DMS114 treated with DMSO at 0.1 percent for 48 hours (cell line): ENCODE measurements around the gene TNS1.
"Not testable (repeated sequence)": the region's sequence is repeated elsewhere in the genome, so short reads cannot be mapped to it uniquely, and the experiment has no call there.

Experiments used
- DNase-seq: peaks from one replicate; lab custom pipeline; 2025; ENCODE audit not compliant: unreplicated experiment; lab: John Stamatoyannopoulos, UW

Gene TNS1

DNA sequence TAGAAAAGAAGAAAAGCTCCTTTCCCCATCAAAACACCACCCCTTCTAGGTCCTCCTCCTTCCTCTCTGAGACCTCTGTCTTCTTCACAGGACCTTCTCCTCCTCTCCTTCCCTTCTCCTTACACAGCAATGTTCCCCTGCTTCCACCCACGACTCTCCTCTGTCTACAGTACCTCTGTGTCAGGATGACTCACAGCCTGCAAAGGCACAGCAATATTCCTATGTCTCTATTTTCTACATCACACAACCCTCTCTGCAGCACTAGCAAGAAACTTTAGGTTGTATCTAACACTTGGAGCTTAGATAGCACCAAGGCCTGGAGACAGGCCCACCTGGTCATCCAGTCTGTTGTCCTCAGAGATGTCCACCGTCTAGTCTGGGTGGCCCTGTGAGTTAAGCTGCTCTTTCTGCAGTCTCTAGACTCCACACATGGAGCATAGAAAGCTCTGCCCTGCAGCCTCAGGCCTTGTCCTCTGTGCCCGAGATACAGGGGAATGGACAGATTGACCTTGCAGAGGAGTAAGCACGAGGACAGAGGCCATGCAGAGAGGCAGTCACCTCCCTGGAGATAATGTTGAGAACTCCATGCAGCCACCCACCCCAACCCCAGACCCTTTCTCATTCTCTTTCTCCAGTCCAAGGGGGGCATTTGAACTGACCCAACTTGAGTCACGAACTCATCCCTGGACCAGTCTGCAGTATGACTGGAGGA, 212.0 kb downstream of the TNS1 start:
- DNase-seq: no peak

DNA sequence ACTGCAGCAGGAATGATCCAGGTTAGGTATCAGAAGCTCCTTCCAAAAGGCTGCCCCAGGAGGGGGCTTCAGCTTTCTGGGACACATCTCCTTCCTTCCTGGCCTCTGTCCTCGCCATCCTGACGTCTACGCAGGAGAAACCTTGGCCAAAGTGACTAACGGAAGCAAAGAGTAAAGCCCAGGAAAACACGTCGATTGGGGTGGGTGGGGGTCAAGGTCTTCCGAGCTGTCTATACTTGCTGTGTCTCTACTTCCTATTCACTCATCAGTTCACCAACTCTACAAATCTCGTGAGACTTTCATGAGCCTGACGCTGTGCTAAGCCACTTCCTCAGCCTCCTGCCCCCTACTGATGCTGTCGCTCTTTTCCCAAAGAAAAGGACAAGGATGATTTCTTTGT, 212.6 kb downstream of the TNS1 start:
- no peak for DNase-seq

DNA sequence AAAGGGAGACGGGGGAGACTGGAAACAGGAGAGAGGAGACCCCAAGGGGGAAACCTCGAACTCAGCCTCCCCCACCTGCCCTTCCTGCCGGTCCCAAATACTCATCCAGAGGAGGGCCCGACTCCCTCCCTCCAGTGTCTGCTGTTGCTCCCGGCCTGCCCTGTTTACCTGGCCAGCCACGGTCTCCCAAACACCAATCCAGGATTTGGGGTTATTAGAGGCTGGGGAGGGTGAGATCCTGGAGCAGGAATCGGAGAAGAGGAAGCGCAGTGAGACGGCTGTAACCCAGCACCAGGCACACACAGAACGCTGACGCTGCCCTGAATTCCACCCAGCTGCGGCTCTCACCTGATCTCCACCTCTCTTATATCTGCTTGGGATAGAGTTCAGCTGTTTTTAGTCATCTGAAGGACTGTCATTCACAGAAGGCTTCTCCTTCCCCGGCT, 213.0 kb downstream of the TNS1 start:
- DNase-seq: no peak

DNA sequence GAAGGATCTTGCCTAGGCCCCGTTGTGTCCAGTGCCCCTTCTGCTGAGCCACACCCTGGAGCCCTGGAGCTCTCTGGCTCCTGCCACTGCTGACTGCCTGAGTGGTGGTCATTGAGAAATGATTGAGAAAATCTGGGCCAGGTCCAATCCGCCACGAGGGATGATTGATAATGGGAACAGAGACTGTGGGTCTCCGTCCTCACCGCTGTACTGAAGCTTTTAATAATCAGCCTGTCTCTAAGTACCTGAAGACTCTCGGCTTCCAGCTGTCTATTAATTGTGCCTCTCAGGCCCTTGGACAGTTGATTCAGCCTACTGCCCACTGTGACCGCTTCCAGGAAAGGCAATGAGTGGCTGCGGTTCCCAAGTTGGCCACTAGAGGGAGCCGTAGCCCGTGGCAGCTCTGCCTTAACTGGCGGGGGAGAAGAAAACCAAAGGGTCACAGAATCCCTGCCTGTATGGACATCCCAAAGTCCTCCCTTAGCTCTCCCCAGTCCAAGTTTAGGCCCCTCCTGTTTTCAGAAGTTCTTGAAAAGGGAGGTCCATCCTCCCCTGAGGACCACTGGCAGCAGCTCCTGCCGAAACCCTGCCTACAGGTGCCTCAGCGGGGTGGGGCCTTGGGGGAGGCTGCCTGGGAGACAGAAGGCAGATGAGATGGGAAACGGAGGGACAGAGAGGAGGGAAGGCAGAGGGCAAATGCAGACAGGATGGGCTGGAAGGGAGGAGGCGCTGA, 213.6 kb downstream of the TNS1 start:
- DNase-seq: peak; percentile 39

DNA sequence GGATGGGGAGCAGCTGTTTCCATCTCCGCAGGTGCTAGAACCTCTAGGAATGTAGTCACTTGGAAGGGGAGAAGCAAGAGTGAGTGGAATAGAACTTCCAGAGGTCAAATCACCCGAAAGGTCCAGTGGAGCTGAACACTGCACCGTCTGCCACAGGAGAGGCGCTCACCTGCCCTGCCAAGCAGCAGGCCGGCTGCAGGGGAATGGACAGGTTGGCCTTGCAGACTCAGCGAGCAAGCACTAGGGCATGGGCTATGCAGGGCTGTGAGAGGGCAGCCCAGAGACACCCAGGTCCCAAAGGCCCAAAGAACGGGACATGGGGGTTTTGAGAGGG, 214.2 kb downstream of the TNS1 start:
- no peak for DNase-seq

DNA sequence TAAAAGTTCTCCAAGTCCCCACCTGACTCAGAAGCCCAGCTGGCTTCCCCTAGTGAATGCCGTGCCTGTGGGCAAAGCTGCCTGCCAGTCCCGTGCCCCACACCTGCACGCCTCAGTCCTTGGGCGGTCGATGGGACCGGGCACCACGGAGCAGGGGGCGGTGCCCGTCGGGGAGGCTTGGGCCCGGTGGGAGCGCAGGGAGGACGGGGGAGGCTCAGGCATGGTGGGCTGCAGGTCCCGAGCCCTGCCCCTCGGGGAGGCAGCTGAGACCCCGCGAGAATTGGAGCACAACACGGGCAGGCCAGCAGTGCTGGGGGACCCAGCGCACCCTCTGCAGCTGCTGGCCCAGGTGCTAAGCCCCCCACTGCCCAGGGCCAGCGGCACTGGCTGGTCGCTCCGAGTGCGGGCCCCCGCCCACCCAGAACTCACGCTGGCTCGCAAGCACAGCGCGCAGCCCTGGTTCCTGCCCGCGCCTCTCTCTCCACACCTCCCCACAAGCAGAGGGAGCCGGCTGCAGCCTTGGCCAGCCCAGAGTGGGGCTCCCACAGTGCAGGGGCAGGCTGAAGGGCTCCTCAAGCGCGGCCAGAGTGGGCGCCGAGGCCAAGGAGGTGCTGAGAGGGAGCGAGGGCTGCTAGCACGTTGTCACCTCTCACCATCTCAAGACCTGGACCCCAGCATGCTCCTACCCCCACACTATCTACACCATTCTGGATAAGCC, 215.5 kb downstream of the TNS1 start:
- no peak for DNase-seq

DNA sequence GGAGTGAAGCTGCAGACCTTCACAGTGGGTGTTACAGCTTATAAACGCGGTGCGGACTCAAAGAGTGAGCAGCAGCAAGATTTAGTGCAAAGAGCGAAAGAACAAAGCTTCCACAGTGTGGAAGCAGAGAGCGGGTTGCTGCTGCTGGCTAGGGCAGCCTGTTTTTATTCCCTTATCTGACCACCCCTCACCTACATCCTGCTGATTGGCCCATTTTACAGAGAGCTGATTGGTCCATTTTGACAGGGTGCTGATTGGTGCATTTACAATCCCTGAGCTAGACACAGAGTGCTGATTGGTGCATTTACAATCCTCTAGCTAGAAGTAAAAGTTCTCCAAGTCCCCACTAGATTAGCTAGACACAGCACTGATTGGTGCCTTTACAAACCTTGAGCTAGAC, 216.2 kb downstream of the TNS1 start:
- DNase-seq: not testable (repeated sequence)

DNA sequence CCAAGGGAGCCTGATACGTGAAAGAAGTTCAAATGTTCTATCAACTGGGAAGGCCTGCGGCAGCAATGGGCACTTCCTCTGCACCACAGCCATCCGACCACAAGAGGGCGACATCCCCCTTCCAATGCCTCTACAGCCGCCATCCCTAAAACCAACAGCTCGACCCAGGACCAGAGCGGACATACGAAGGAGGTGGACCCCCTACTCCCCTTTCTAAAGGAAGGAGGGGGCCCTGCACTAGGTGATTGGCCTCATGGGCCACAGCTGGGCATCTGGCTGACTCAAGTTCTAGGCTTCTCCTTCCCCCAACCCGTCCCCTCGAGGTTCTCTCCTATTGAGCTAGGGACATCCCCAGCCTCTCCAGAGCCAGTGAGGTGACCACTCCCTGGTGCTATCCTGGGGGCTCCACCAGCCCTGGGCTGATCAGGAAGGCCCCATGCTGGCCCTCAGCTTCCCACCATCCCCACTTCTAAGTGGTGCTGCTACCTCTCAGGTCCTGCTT, 217.2 kb downstream of the TNS1 start:
- peak; percentile 71 for DNase-seq

DNA sequence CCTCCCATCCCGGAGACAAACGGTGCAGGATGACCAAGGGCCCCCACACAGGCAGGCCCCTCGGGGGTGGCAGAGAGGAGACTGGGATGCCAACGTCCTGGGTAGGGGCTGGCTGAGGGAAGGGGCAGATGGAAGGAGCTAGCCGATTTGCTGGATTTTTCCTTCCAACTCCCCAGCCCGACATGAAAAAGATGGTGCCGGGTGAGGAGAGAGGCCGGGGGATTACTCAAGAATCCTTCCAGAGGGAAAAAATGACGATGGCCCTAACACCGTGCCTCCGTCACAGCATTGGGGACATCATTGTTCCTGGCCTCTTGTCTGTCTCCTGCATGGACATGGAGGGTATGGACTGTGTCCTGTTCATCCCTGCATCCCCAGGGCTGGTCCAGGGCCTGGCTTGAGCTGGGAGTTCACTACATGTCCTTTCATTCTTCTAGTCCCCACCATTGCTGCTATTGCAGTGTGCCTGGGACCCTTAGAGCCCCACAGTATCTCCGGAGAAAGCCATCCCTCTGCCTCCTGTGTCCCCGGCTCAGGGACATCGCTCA, 217.7 kb downstream of the TNS1 start:
- DNase-seq: no peak

DNA sequence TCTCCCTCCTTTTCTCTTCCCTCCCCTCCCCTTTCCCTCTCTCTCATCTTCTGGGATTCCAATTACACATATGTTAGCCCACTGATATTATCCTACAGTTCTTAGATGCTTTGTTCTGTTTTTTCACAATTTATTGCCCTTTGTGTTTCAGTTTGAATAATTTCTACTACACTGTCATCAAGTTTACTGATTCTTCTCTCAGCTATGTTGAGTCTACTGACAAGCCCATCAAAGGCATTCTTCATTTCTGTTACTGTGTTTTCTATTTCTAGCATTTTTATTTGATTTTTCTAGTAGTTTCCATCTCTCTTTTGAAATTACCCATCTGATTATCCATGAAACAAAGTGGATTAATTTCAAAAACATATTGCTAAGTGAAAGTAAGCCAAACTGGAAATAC, 219.6 kb downstream of the TNS1 start:
- DNase-seq: no peak

DNA sequence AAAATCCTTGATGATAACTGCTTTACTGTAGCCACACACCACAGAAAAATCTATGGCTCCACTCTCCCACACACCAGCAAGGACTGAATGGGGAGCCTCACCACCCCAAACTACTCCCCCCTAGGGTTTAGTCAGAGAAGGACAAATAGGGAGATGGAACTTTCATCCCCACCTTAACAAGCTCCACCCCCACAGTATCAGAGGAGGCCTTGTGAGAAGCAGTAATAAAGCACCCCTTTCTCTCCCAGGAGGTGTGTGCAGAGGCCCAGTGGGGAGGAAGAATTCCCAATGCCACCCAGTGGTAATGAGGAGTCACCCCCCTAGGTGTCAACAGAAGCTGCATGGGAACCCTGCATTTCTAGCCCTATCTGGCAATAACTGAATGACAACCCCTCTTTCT, 224.9 kb downstream of the TNS1 start:
- DNase-seq: no peak

DNA sequence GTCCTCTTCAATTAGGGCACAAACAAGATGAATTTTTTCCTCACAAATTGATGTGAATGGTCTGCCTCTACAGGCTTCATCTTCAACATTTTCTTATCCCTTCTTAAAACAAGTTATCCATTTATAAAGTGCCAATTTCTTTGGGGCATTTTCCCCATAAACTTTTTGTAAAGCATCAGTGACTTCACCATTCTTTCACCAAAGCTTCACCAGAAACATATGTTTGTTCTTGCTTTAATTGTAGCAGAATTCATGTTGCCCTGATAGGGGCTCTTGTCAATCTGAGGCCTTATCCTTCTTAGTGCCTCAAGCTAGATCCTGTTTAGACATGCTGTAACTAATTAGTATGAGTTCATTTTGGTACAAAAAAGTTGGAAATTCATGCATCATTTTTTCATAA, 226.2 kb downstream of the TNS1 start:
- DNase-seq: no peak

DNA sequence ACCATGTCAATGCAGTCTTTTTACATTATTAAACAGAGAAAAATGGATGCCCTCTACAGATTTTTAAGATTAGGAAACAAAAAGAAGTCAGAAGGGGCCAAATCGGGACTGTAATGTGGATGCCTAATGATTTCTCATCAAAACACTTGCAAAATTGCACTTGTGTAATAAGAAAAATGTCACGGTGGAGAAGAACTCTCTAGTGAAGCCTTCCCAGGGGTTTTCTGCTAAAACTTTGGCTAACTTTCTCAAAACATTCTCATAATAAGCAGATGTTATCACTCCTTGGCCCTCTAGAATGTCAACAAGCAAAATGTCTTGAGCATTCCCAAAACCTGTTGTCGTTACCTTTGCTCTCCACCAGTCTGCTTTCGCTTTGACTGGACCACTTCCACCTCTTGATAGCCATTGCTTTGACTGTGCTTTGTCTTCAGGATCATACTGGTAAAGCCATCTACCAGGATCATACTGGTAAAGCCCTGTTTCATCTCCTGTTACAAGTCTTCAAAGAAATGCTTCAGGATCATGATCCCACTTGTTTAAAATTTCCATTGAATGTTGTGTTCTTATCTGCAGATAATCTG, 226.8 kb downstream of the TNS1 start:
- no peak for DNase-seq

DNA sequence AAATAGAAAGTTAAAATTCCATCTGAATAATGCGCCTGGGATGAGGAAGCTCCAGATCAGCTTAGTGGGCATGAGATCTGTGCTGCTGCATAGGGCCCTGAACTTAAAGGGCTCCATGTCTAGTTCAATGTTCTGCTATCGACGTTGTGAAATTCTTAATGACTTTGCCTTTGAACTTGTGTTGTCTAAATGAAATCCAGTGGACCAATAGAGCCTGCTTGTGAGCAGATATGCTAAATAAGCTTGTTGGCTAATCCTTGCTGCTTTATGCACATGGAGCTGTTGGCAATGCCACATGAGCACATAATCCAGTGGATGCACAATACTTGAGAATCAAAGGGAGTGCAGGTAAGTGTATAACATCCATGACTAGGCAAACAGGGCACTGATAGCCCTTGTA, 228.6 kb downstream of the TNS1 start:
- DNase-seq: no peak

DNA sequence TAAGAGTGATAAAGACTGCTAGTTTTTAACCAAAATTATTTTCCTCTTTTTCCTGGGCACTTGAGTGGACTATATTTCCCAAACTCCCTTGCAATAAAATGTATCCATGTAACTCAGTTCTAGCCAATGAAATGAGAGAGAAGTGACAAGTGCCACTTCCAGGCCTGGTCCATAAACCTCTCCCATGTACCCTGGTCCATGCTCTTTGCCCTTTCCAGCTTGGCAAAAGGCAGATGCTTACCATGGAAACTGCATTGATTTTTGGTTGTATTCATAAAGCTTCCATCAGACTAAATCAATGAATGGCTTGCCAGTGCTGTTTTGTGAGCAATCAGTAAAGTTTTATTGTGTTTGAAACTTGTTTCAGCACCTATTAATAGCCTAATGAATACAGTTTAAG, 229.3 kb downstream of the TNS1 start:
- no peak for DNase-seq

DNA sequence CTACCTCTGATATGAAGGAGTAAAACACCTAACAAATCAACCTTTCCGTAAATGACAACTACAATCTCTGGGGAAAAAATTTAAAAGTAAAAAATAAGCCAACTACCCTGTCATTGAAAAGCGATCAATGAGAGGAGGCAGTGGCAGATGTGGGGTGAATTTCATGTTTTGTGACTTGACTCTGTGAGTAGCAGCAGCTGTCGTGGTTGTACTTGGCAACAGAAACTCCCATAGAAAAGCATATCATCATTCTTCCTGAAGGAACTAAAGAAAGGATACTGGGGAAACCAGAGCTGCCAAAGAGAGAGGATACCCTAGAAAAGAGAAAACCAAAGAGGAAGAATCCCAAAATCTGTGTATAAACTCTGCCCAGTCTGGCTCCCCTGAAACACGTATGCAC, 236.4 kb downstream of the TNS1 start:
- no peak for DNase-seq

DNA sequence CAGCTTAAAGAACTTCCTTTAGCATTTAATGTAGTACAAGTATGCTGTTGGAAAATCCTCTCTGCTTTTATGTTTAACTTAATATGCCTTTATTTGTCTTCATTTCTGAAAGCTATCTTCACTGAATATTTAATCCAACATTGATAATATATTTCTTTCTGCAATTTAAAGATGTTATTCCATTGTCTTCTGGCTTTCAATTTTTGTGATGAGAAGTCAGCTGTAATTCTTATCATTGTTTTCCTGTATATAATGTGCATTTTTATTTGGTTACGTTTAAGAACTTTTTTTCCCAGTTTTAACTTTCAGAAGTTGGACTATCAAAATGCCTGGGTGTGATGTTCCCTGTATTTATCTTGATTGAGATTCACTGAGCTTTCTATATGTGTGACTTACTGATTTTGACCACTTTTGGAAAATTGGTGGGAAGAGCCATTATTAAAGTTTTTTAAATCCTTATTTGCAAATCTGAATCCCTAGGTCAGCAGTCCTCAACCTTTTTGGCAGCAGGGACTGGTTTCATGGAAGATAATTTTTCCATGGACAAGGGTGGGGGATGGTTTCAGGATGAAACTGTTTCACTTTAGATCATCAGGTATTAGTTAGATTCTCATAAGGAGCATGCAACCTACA, 241.0 kb downstream of the TNS1 start:
- no peak for DNase-seq

DNA sequence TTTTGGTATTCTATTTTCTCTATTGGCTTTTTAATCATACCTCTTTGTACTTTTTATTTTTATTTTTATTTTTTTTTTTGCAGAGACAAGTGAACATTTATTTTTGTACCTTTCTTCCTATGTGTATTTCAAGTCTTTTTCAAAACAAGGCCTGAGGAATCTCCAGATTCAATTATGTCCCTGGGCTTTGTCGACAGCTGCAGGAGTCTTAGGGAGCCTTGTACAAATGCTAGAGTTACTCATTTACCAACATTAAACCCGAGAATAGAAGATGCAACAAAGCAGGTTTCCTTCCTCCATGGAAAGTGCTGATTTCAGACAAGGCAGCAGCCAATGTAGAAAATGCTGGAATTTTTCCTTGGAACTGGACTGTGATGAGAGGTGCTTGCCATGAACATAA, 242.8 kb downstream of the TNS1 start:
- DNase-seq: no peak

DNA sequence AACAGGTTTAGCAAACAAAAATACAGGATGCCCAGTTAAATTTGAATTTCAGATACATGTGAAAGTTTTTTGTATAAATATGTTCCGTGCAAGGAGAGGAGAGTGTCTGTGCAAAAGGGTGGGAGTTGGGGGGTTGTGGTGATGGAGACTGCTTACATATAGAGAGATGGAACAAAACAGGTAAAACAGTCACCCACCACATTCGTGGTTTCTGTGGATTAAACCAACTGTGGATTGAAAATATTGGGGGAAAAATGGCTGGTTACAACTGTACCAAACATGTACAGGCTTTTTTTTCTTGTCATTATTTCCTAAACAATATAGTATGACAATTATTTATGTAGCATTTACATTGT, 245.7 kb downstream of the TNS1 start:
- DNase-seq: no peak

DNA sequence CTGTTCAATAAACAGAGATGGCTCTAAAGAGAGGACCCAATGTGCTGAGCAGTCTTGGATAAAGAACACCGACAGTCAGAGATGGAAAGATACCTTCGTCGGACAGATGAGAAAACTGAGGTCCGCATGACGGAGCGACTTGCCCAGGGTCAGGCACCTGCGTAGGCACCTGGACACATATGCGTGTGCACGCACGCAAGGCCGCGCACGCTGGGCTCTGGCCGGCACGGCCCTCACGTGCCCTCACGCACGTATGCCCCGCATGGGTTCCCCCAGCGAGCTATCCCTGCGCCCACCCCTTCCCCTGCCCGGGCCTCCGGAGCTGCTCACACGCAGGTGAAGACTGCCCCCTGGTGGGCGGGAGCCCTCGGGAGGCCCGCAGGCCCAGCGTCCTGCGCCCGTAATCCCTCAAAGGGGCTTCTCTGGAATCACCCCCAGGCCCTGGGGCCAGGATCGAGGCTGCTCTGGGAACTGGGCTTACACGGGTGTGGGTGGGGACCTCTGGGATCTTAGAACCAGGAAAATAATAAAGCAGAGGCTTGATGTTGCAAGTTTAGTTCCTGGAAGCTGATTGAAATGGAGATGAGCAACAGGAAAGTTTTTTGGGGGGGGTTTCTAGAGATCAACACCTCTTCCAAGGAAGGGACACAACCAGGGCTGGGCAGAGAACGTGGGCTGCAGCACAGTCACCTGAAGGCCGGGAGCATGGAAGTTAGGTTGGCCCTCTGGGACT, 246.3 kb downstream of the TNS1 start:
- DNase-seq: no peak
